ENCODE measurements around the gene ADRA2B.

DNA sequence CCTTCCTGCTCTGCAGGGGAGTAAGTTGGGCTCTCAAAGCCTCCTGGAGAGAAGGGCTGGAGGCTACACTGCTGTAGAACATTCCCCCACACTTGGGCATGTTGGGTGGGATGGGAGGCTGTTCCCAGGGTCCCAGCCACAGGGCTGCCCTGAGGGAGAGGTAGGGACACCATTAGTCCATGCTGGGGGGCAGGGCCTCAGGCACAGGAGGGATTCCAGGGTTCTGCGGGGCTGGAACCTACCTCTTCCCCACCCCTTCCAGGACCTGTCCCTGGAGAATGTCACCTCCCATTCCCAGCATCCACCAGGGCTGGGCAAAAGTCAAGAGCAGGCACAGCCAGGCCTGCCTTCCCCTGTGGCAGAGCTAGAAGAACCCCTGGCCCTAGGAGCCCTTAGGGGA is 6.9 kb upstream of the ADRA2B start:
- no peak for TF ChIP-seq POLR2A (IDR thresholded peaks at IDR 0.05)
- TF ChIP-seq, protein P1, sequence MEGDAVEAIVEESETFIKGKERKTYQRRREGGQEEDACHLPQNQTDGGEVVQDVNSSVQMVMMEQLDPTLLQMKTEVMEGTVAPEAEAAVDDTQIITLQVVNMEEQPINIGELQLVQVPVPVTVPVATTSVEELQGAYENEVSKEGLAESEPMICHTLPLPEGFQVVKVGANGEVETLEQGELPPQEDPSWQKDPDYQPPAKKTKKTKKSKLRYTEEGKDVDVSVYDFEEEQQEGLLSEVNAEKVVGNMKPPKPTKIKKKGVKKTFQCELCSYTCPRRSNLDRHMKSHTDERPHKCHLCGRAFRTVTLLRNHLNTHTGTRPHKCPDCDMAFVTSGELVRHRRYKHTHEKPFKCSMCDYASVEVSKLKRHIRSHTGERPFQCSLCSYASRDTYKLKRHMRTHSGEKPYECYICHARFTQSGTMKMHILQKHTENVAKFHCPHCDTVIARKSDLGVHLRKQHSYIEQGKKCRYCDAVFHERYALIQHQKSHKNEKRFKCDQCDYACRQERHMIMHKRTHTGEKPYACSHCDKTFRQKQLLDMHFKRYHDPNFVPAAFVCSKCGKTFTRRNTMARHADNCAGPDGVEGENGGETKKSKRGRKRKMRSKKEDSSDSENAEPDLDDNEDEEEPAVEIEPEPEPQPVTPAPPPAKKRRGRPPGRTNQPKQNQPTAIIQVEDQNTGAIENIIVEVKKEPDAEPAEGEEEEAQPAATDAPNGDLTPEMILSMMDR (IDR thresholded peaks at IDR 0.05): no peak
